Activated naive CD8-positive, alpha-beta T cell treated with anti-CD3 and anti-CD28 coated beads, Interleukin-2, amount 10 ng/mL, durations not matched to agents 7 days and 5 days (primary cell): ENCODE results near the gene STAT4. TPM values are rescaled to one million over a fixed set of nuclear protein-coding genes. Genes with fewer than 3 reads are reported as not detected.

Experiments
- ATAC-seq: fragments of 150-1000 bp; cut with Tn5 transposase; one replicate; pipeline ENCODE4 v1.10.0; 2021; ENCODE audit warnings: low read depth, moderate library complexity
- POLR2A ChIA-PET: fragments of 350-600 bp; sonication (Branson Sonifier 250); formaldehyde crosslinking; loops from one replicate; lab custom pipeline; 2021; ENCODE audit warnings: antibody characterized with exemption; lab: Charles Lee
- DNase-seq: peaks from one replicate; pipeline ENCODE4 v3.0.0; 2021
- H3K27ac Mint-ChIP-seq: one replicate; pipeline ENCODE4 v1.8.0; 2022; ENCODE audit warnings: mild to moderate bottlenecking, mixed read lengths
- H3K27me3 Mint-ChIP-seq: one replicate; pipeline ENCODE4 v1.8.0; 2022; ENCODE audit warnings: mild to moderate bottlenecking, moderate library complexity, mixed read lengths
- H3K36me3 Mint-ChIP-seq: one replicate; pipeline ENCODE4 v1.8.0; 2021; ENCODE audit warnings: mild to moderate bottlenecking, mixed read lengths
- H3K4me1 Mint-ChIP-seq: one replicate; pipeline ENCODE4 v1.8.0; 2021; ENCODE audit warnings: mixed read lengths
- H3K4me3 Mint-ChIP-seq: one replicate; pipeline ENCODE4 v1.8.0; 2022; ENCODE audit warnings: mild to moderate bottlenecking, moderate library complexity, mixed read lengths
- H3K9me3 Mint-ChIP-seq: one replicate; pipeline ENCODE4 v1.8.0; 2021; ENCODE audit warnings: mixed read lengths
- total RNA-seq, 2 experiments: library from RNA; stranded (reverse); gene quantifications; one replicate each; pipeline ENCODE4 v1.2.3, GENCODE V29; 2021

STAT4 gene
- total RNA-seq, 2 experiments from 2014 or later, result 170 to 177 TPM

DNA sequence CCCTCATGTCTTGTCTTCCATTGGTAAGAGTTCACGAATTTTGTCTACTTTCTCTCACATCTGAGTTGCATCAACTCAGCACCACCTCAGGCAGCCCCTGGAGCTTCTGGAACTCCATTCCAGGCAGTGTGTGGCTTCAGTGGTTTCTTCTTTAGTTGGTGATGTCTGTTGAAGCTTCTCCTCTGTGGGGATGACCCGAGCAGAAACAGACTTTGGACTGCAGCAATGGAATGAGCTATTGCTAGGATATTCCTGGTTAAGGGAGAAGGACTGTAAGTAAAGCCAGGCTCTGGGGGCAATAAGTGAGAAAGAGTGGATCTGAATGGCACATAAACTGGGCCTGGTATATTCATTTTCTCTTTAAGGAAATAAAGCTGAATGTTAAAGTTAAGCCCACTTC, 32.3 kb upstream of the STAT4 start:
- no peaks in the 10 kb centered on the region for H3K36me3 Mint-ChIP-seq
- POLR2A ChIA-PET, result no interaction called here
- no peak overlapping the region for H3K4me3 Mint-ChIP-seq
- H3K27me3 Mint-ChIP-seq, result no peaks in the 10 kb centered on the region
- no peak for ATAC-seq
- H3K9me3 Mint-ChIP-seq, result peaks cover 1% of the 10 kb centered on the region
- peaks cover 4% of the 10 kb centered on the region for H3K4me1 Mint-ChIP-seq
- DNase-seq, result no peak
- H3K27ac Mint-ChIP-seq, result no peak overlapping the region

DNA sequence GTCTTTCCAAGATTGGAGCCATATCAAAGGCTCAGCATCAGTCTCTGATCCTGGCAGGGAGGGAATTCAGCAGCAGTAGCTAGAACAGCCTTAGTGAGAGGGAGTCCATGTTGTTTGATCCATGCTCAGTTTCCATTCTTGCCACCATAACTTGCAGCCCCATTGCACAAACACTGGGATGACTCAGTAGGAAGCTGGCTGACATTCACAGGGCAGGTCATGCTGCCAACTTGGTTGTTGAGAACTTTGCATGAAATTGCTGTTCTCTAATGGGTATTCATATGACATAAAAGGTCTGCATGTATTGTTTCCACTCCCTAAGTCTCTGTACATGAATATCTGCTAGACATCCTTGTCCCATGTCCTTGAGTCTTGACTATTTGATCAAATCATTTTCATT, 29.9 kb upstream of the STAT4 start:
- Mint-ChIP-seq H3K9me3 (no peaks in the 10 kb centered on the region), H3K27ac (no peak overlapping the region), H3K4me1 (peaks cover 13% of the 10 kb centered on the region), H3K27me3 (no peaks in the 10 kb centered on the region), H3K4me3 (no peak overlapping the region), H3K36me3 (no peaks in the 10 kb centered on the region)
- DNase-seq (no peak), ATAC-seq (no peak)
- POLR2A ChIA-PET, result no interaction called here

- Mint-ChIP-seq H3K4me3 (no peak overlapping the region), H3K27ac (no peak overlapping the region), H3K36me3 (no peaks in the 10 kb centered on the region), H3K27me3 (no peaks in the 10 kb centered on the region), H3K4me1 (peaks cover 16% of the 10 kb centered on the region), H3K9me3 (no peaks in the 10 kb centered on the region)
- POLR2A ChIA-PET, result interaction anchor here (0.6 kb wide), 1 partner anchor 13 kb away, joined by 3 read pairs; no protein-coding TSS in a partner anchor
- ATAC-seq, result no peak
- no peak for DNase-seq
Observed at GRCh38 chr2:191180276-191180675, 29.5 kb upstream of the STAT4 start.

GRCh38 chr2:191178806-191179514, 28.2 kb upstream of the STAT4 start:
- Mint-ChIP-seq H3K27ac (no peak overlapping the region), H3K4me3 (no peak overlapping the region), H3K36me3 (no peaks in the 10 kb centered on the region), H3K9me3 (no peaks in the 10 kb centered on the region), H3K4me1 (peaks cover 23% of the 10 kb centered on the region), H3K27me3 (no peaks in the 10 kb centered on the region)
- no peak for ATAC-seq
- POLR2A ChIA-PET, result no interaction called here
- no peak for DNase-seq

GRCh38 chr2:191177751-191178736, 27.2 kb upstream of the STAT4 start:
- DNase-seq (no peak), ATAC-seq (no peak)
- Mint-ChIP-seq H3K9me3 (no peaks in the 10 kb centered on the region), H3K4me1 (peaks cover 28% of the 10 kb centered on the region), H3K27me3 (no peaks in the 10 kb centered on the region), H3K36me3 (no peaks in the 10 kb centered on the region), H3K4me3 (no peak overlapping the region), H3K27ac (no peak overlapping the region)
- POLR2A ChIA-PET, result no interaction called here

DNA sequence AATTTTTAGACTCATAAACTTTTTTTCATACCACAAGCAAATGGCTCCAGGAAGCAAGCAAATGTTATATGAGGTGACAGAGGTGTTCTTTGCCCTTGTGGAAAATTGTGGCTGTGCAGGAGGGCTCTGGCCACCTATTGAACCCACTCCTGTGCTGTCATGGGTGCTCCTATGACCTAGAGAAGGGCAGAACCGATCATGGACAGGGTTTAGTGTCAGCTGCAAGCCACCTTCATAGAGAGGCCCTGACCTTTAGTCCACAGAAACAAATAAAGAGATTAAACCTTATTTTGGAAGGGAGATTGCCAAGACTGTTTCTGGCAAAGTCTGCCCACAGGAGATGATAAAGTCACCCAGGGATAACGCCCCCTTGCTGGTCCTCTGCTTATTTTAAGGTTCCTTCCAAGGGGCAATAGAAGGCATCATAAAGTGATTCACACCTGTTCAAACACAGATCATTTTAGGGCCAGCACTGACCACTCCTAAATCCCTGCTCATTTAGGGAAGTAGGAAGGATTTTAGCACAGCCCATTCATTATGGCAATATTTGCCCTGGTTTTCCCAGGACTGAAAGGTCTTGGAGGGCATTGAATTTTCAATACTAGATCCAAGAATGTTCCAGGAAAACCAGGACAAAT, 26.1 kb upstream of the STAT4 start:
- Mint-ChIP-seq H3K9me3 (no peaks in the 10 kb centered on the region), H3K4me1 (peaks cover 30% of the 10 kb centered on the region), H3K36me3 (no peaks in the 10 kb centered on the region), H3K27ac (no peak overlapping the region), H3K4me3 (peak overlapping the region; percentile 6), H3K27me3 (no peaks in the 10 kb centered on the region)
- ATAC-seq (no peak), DNase-seq (no peak)
- POLR2A ChIA-PET, result no interaction called here

- DNase-seq (no peak), ATAC-seq (no peak)
- no peaks in the 10 kb centered on the region for H3K9me3 Mint-ChIP-seq
- H3K27me3 Mint-ChIP-seq, result no peaks in the 10 kb centered on the region
- peak overlapping the region; percentile 61 for H3K4me3 Mint-ChIP-seq
- H3K4me1 Mint-ChIP-seq, result peaks cover 31% of the 10 kb centered on the region
- no peaks in the 10 kb centered on the region for H3K36me3 Mint-ChIP-seq
- H3K27ac Mint-ChIP-seq, result no peak overlapping the region
- POLR2A ChIA-PET, result no interaction called here
Observed at GRCh38 chr2:191176305-191176704, 25.5 kb upstream of the STAT4 start.

DNA sequence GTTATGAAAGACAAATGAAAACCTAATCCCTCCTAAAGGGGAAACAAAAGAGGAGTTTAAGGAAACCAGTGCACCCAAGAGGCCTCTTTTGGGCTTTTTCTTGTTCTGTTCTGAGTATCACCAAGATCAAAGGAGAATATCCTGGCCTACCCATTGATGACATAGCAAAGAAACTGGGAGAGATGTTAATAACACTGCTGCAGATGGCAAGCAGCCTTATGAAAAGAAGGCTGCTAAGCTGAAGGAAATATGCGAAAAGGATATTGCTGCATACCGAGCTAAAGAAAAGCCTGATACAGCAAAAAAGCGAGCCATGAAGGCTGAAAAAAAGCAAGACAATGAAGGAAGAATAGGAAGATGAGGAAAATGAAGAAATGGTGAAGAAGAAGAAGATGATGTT, 23.6 kb upstream of the STAT4 start:
- Mint-ChIP-seq H3K4me1 (peaks cover 40% of the 10 kb centered on the region), H3K27me3 (no peaks in the 10 kb centered on the region), H3K27ac (no peak overlapping the region), H3K9me3 (no peaks in the 10 kb centered on the region), H3K36me3 (peaks cover 2% of the 10 kb centered on the region), H3K4me3 (no peak overlapping the region)
- ATAC-seq (no peak), DNase-seq (no peak)
- POLR2A ChIA-PET, result no interaction called here

- ATAC-seq, result peak; percentile 62
- H3K4me3 Mint-ChIP-seq, result no peak overlapping the region
- peaks cover 2% of the 10 kb centered on the region for H3K36me3 Mint-ChIP-seq
- POLR2A ChIA-PET, result interaction anchor here (0.7 kb wide), 1 partner anchor 23 kb away, joined by 3 read pairs; no protein-coding TSS in a partner anchor
- H3K4me1 Mint-ChIP-seq, result peaks cover 40% of the 10 kb centered on the region
- H3K27me3 Mint-ChIP-seq, result no peaks in the 10 kb centered on the region
- no peaks in the 10 kb centered on the region for H3K9me3 Mint-ChIP-seq
- no peak overlapping the region for H3K27ac Mint-ChIP-seq
- DNase-seq, result no peak
Observed at GRCh38 chr2:191173206-191173605, 22.4 kb upstream of the STAT4 start.

DNA sequence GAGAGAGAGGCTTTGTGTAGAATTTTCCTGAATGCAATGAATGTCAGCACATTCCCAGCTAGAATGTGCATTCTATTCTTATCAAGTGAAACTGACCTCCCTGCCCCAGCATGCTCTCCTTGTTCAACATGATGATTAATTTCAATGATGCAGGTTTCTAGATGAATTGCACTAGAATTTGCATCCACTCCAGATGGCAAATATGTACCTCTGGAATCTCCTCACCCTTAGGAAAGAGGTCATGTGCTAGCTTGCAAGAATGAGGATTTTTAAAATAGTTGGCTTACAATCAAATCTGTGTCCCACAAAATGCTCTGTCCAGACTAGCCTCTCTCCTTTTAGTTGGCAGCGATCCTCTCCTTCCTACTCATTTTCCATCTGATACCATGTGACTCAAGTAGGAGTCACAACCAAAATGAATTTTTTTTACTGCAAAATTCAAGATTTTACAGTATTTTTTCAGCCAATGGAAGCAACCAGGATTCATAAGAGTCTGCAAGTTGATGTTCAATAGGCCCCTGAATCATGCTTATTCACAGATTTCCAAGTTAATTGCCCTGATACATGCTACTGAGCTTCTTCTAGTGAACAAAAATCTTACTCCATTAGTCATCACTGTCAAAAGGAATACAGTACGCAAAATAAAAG, 21.0 kb upstream of the STAT4 start:
- POLR2A ChIA-PET, result interaction anchor here (0.7 to 2.6 kb wide), 4 partner anchors 17 to 113 kb away, joined by 3 to 9 read pairs (median 3); no protein-coding TSS in a partner anchor
- Mint-ChIP-seq H3K27ac (no peak overlapping the region), H3K4me3 (no peak overlapping the region), H3K36me3 (peaks cover 3% of the 10 kb centered on the region), H3K27me3 (no peaks in the 10 kb centered on the region), H3K9me3 (no peaks in the 10 kb centered on the region), H3K4me1 (peaks cover 40% of the 10 kb centered on the region)
- DNase-seq (no peak), ATAC-seq (no peak)

- POLR2A ChIA-PET, result interaction anchor here (0.7 to 2.6 kb wide), 5 partner anchors 19 to 112 kb away, joined by 3 to 9 read pairs (median 3); no protein-coding TSS in a partner anchor
- Mint-ChIP-seq H3K36me3 (peaks cover 3% of the 10 kb centered on the region), H3K4me3 (no peak overlapping the region), H3K9me3 (no peaks in the 10 kb centered on the region), H3K4me1 (peaks cover 36% of the 10 kb centered on the region), H3K27ac (no peak overlapping the region), H3K27me3 (no peaks in the 10 kb centered on the region)
- DNase-seq (no peak), ATAC-seq (no peak)
Observed at GRCh38 chr2:191171286-191171685, 20.5 kb upstream of the STAT4 start.

DNA sequence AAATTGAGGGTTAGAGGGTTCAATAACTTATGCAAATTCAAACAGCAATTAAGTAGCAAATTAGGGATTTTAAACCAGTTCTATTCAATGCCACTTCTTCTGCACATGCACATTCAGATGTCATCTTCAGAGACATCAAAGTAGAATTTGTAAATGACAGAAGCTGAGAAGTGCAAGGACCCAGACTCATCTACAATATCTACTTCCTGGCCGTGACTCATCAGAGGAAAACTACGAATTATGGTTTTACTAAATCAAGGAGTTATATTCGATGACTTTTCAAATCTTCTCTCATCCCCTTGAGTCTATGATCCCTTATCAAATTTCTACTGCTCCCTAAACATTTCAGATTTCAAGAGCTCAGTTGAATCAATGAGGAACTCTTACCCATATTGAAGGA, 20.0 kb upstream of the STAT4 start:
- Mint-ChIP-seq H3K27ac (no peak overlapping the region), H3K9me3 (no peaks in the 10 kb centered on the region), H3K4me3 (peak overlapping the region; percentile 49), H3K4me1 (peaks cover 32% of the 10 kb centered on the region), H3K27me3 (no peaks in the 10 kb centered on the region), H3K36me3 (peaks cover 3% of the 10 kb centered on the region)
- POLR2A ChIA-PET, result interaction anchor here (0.7 to 2.6 kb wide), 4 partner anchors 23 to 112 kb away, joined by 3 to 9 read pairs (median 3); no protein-coding TSS in a partner anchor
- DNase-seq, result no peak
- ATAC-seq, result peak; percentile 65

DNA sequence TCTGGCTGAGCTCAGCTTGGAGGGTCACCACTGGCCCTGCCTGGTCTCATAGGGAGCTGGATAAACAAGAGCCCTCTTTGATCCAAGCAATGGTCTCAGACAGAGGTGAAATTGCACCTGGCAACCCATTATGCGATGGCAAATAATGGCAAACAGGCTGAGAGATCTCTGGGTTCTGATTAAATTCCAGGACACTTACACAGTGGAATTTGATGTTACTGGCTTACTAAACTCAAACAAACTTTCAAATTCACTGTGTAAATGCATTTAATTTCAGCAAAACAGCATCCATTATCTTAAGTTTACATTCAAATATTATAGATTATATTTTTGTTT, 19.5 kb upstream of the STAT4 start:
- H3K9me3 Mint-ChIP-seq, result no peaks in the 10 kb centered on the region
- H3K4me3 Mint-ChIP-seq, result no peak overlapping the region
- DNase-seq (no peak), ATAC-seq (no peak)
- H3K27ac Mint-ChIP-seq, result no peak overlapping the region
- POLR2A ChIA-PET, result interaction anchor here (1.0 to 2.6 kb wide), 2 partner anchors 24 to 36 kb away, joined by 3 to 9 read pairs; no protein-coding TSS in a partner anchor
- no peaks in the 10 kb centered on the region for H3K27me3 Mint-ChIP-seq
- peaks cover 3% of the 10 kb centered on the region for H3K36me3 Mint-ChIP-seq
- peaks cover 28% of the 10 kb centered on the region for H3K4me1 Mint-ChIP-seq
